Immature natural killer cell (primary cell): ENCODE data around the gene TEX29. TPM values are rescaled to one million over a fixed set of nuclear protein-coding genes. Genes with fewer than 3 reads are reported as not detected.

Experiments
- polyA plus RNA-seq, 3 donors: library from polyadenylated mRNA; unstranded; fragments of 300-500 nt; fragmentation: Illumina TruSeq; gene quantifications; one replicate each; pipeline ENCODE4 v1.2.3, GENCODE V29; 2021

TEX29 gene
- polyA plus RNA-seq, 3 donors from 2014 or later, result 1.4 TPM; not detected in 2

Other genes starting within 250 kb of the TEX29 start
- gene ARHGEF7, start 205.3 kb upstream of the TEX29 start, polyA plus RNA-seq, result 10 to 100 TPM in 1 of 3 donors, 1 to 10 TPM in 2; 7.8 to 16.4 (median 7.9) TPM